Parathyroid adenoma (tissue), 2 donors: ENCODE results near the gene ASPSCR1.

Experiments used
- H2AFZ ChIP-seq: fragments of 300-600 bp; sonication (generic); one replicate; pipeline ENCODE4 v1.7.0; 2017; ENCODE audit warnings: antibody characterized with exemption, mild to moderate bottlenecking
- H3K27ac ChIP-seq: fragments of 300-600 bp; sonication (generic); one replicate; pipeline ENCODE4 v1.7.0; 2017
- H3K27me3 ChIP-seq: fragments of 300-600 bp; sonication (generic); one replicate; pipeline ENCODE4 v1.7.0; 2017; ENCODE audit warnings: low read length; ENCODE audit not compliant: control insufficient read depth, insufficient read depth
- H3K36me3 ChIP-seq: fragments of 300-600 bp; sonication (generic); one replicate; pipeline ENCODE4 v1.7.0; 2017; ENCODE audit warnings: low read length; ENCODE audit not compliant: control insufficient read depth, insufficient read depth
- H3K4me1 ChIP-seq: fragments of 300-600 bp; sonication (generic); one replicate; pipeline ENCODE4 v1.7.0; 2017; ENCODE audit warnings: control low read depth
- H3K4me2 ChIP-seq: fragments of 300-600 bp; sonication (generic); one replicate; pipeline ENCODE4 v1.7.0; 2017; ENCODE audit warnings: low read length
- H3K4me3 ChIP-seq: fragments of 300-600 bp; sonication (generic); one replicate; pipeline ENCODE4 v1.7.0; 2017; ENCODE audit warnings: low read depth, low read length
- H3K79me2 ChIP-seq: fragments of 300-600 bp; sonication (generic); one replicate; pipeline ENCODE4 v1.7.0; 2017; ENCODE audit warnings: control low read depth
- H3K9ac ChIP-seq: fragments of 300-600 bp; sonication (generic); one replicate; pipeline ENCODE4 v1.7.0; 2017; ENCODE audit warnings: mild to moderate bottlenecking
- H3K9me3 ChIP-seq: fragments of 300-600 bp; sonication (generic); one replicate; pipeline ENCODE4 v1.7.0; 2017; ENCODE audit warnings: low read length; ENCODE audit not compliant: control insufficient read depth
- TF ChIP-seq, protein P1 (sequence below): fragments of 300-600 bp; sonication (generic); IDR thresholded peaks from one replicate; pipeline ENCODE4 v1.7.0; 2017; ENCODE audit warnings: antibody characterized with exemption, mild to moderate bottlenecking
- donor health status: primary hyperparathyroidism.

Gene ASPSCR1

DNA sequence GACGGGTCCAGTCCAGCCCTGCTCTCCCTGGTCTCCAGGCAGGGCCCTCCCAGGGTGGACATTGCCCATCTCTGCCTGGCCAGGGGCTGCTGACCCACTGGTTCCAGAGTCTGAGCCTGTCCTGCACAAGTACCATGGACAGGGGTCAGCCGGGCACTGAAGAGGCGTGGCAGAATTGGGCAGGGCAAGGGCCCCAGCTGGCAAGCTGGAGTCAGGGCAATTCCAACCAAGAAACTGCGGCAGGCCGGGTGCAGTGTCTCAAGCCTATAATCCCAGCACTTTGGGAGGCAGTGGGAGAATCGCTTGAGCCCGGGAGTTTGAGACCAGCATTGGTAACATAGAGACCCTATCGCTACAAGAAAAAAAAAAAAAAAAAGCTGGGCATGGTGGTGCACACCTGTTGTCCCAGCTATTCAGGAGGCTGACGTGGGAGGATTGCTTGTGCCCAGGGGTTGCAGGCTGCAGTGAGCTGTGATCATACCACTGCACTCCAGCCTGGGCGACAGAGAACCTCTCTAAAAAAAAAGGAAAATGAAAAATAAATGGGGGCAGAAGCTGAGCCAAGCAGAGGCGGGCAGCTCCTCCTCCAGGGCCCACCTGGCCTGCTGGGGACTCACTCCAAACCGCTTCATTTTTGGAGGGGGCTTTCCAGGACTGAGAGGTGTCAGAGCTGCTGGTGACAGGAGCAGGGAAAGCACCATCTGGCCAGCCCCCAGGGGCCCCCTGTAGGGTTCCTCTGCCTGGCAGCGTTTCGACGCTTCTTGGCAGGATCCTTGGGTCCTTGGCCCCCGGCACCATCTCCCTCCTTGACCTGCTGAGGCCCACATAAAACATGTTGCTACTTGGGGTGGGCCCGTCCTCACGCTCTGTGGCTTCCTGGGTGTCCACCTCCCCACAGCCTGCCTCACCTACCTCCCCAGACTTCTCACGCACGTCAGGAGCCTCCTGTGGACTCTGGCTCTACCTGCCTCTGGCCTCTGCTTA is 47.0 kb upstream of the ASPSCR1 start:
- Histone ChIP-seq H3K4me1 (peaks cover 2% of the 10 kb centered on the region), H3K4me3 (no peak overlapping the region), H3K36me3 (no peaks in the 10 kb centered on the region), H3K79me2 (no peaks in the 10 kb centered on the region), H3K27ac (no peak overlapping the region), H3K4me2 (no peak overlapping the region), H2AFZ (no peak overlapping the region), H3K9ac (no peak overlapping the region), H3K9me3 (no peaks in the 10 kb centered on the region), H3K27me3 (no peaks in the 10 kb centered on the region)
- TF ChIP-seq, protein P1, sequence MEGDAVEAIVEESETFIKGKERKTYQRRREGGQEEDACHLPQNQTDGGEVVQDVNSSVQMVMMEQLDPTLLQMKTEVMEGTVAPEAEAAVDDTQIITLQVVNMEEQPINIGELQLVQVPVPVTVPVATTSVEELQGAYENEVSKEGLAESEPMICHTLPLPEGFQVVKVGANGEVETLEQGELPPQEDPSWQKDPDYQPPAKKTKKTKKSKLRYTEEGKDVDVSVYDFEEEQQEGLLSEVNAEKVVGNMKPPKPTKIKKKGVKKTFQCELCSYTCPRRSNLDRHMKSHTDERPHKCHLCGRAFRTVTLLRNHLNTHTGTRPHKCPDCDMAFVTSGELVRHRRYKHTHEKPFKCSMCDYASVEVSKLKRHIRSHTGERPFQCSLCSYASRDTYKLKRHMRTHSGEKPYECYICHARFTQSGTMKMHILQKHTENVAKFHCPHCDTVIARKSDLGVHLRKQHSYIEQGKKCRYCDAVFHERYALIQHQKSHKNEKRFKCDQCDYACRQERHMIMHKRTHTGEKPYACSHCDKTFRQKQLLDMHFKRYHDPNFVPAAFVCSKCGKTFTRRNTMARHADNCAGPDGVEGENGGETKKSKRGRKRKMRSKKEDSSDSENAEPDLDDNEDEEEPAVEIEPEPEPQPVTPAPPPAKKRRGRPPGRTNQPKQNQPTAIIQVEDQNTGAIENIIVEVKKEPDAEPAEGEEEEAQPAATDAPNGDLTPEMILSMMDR: no peak

GRCh38 chr17:81931189-81931556 is 46.3 kb upstream of the ASPSCR1 start:
- Histone ChIP-seq H3K4me1 (peaks cover 2% of the 10 kb centered on the region), H3K9me3 (no peaks in the 10 kb centered on the region), H3K79me2 (no peaks in the 10 kb centered on the region), H3K27me3 (no peaks in the 10 kb centered on the region), H3K4me3 (no peak overlapping the region), H3K27ac (no peak overlapping the region), H3K9ac (no peak overlapping the region), H2AFZ (no peak overlapping the region), H3K4me2 (no peak overlapping the region), H3K36me3 (no peaks in the 10 kb centered on the region)
- TF ChIP-seq, protein P1: no peak

DNA sequence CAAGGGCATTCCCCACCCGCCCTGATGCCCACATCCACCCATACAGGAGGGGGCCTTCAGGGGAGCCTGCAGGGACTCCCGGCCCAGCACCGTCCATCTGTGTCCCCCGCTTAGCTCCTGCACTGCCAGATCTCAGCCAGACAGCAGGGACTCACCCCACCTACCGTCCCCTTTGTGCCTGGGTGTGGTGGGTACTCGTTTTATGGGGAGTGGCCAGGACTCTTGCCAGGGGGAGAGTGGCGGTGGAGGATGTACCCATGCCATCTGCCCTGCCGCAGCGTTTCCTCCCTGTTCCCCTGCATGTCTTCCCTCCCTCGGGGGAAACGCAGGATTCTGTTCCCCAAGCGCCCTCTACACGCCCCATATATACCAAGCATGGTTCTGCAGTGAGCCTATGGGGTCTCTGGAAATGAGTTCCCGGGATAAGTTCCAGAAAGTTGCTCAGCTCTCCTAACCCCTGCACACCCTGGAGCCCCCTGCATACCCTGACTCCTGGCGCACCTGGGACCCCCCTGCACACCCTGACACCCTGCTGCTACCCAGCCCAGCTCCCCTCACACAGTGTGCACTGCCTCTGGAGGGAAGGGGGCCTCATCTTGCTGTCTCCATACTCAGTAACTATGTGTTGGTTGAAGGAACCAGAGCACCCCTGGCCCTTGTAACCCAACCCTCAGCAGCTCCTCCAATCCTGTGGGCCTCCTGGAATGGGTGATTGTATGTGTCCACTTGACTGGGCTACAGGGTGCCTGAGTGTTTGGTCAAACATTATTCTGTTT is 45.7 kb upstream of the ASPSCR1 start:
- Histone ChIP-seq H3K4me2 (no peak overlapping the region), H2AFZ (no peak overlapping the region), H3K27me3 (no peaks in the 10 kb centered on the region), H3K9me3 (no peaks in the 10 kb centered on the region), H3K9ac (no peak overlapping the region), H3K79me2 (no peaks in the 10 kb centered on the region), H3K4me3 (no peak overlapping the region), H3K36me3 (no peaks in the 10 kb centered on the region), H3K27ac (no peak overlapping the region), H3K4me1 (peaks cover 2% of the 10 kb centered on the region)
- TF ChIP-seq, protein P1: no peak

DNA sequence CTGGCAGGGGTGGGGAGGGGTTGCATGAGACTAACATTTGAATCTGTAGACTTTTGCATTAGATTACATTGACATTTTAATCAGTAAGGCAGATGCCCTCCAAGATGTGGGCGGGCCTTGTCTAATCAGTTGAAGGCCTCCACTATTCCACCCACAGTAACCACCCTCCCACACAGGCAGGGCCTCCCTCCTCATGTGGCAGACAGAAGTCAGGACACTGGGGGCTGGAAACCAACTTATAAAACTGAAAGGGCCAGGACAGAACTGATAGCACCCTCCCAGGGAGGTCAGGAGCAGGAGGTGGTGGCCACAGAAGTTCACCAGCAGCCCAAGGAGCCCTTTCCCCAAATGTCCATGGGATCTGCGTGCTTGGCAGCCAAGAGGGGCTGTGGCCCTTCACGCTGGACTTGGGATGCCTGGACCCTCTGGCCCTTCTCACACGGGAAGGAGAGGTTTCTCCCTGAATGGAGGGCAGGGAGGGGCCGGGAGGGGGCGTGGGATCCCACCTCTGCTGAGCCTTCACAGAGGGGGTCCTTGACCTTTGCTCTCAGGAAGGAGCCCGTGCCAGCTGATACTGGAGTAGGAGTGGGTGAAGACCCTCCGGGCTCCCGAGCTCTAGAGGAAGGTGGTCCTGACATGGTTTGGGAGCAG is 45.0 kb upstream of the ASPSCR1 start:
- H3K9me3 ChIP-seq: no peaks in the 10 kb centered on the region
- H3K4me3 ChIP-seq: no peak overlapping the region
- H3K79me2 ChIP-seq: no peaks in the 10 kb centered on the region
- H3K9ac ChIP-seq: no peak overlapping the region
- H3K27ac ChIP-seq: no peak overlapping the region
- no peaks in the 10 kb centered on the region for H3K36me3 ChIP-seq
- H2AFZ ChIP-seq: no peak overlapping the region
- no peak overlapping the region for H3K4me2 ChIP-seq
- H3K4me1 ChIP-seq: peaks cover 2% of the 10 kb centered on the region
- TF ChIP-seq, protein P1: no peak
- H3K27me3 ChIP-seq: no peaks in the 10 kb centered on the region
